ENCODE results near the gene CSF2.

DNA sequence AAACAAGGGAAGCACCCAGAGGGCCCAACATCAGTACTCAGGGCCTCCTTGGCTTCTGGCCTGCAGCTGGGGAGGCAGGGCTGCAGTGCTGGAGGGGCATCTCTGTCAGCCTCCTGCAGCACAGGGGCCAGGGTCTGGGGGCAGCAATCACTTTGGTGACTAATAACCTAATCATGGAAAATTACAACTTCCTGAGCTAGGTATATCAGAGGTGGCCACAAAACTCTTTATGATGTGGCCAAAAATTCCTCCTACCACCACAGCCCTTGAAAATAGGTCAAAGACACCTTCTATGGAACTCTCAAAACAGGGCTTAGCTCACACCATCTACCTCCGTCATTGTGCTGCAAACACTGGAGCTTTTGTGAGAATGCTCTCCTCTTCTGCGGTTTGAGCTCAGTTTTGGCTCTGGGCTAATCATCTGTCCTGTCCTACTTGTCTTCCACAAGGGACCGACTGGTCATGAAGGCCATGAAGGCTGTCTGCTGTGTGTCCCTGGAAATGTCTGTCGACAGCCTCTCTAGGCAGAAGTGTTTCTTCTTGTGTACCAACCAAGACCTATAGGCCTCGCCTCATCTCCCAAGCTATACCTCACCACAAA, 28.6 kb downstream of the CSF2 start:
- no peak for TF ChIP-seq POLR2AphosphoS5 (IDR thresholded peaks at IDR 0.05; ENCODE audit: low read depth)
- TF ChIP-seq, protein P1, sequence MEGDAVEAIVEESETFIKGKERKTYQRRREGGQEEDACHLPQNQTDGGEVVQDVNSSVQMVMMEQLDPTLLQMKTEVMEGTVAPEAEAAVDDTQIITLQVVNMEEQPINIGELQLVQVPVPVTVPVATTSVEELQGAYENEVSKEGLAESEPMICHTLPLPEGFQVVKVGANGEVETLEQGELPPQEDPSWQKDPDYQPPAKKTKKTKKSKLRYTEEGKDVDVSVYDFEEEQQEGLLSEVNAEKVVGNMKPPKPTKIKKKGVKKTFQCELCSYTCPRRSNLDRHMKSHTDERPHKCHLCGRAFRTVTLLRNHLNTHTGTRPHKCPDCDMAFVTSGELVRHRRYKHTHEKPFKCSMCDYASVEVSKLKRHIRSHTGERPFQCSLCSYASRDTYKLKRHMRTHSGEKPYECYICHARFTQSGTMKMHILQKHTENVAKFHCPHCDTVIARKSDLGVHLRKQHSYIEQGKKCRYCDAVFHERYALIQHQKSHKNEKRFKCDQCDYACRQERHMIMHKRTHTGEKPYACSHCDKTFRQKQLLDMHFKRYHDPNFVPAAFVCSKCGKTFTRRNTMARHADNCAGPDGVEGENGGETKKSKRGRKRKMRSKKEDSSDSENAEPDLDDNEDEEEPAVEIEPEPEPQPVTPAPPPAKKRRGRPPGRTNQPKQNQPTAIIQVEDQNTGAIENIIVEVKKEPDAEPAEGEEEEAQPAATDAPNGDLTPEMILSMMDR (IDR thresholded peaks at IDR 0.05; ENCODE audit: insufficient read depth, low read length): no peak
- no peak for TF ChIP-seq GABPA (IDR thresholded peaks at IDR 0.05; ENCODE audit: low read depth)
- TF ChIP-seq, protein P2, sequence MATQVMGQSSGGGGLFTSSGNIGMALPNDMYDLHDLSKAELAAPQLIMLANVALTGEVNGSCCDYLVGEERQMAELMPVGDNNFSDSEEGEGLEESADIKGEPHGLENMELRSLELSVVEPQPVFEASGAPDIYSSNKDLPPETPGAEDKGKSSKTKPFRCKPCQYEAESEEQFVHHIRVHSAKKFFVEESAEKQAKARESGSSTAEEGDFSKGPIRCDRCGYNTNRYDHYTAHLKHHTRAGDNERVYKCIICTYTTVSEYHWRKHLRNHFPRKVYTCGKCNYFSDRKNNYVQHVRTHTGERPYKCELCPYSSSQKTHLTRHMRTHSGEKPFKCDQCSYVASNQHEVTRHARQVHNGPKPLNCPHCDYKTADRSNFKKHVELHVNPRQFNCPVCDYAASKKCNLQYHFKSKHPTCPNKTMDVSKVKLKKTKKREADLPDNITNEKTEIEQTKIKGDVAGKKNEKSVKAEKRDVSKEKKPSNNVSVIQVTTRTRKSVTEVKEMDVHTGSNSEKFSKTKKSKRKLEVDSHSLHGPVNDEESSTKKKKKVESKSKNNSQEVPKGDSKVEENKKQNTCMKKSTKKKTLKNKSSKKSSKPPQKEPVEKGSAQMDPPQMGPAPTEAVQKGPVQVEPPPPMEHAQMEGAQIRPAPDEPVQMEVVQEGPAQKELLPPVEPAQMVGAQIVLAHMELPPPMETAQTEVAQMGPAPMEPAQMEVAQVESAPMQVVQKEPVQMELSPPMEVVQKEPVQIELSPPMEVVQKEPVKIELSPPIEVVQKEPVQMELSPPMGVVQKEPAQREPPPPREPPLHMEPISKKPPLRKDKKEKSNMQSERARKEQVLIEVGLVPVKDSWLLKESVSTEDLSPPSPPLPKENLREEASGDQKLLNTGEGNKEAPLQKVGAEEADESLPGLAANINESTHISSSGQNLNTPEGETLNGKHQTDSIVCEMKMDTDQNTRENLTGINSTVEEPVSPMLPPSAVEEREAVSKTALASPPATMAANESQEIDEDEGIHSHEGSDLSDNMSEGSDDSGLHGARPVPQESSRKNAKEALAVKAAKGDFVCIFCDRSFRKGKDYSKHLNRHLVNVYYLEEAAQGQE (IDR thresholded peaks at IDR 0.05; ENCODE audit: insufficient replicate concordance, low read depth): no peak

Measured in HL-60 (cell line).